Middle frontal gyrus (tissue), 1 donor: ENCODE data around the gene DNAJC1.

ENCODE experiments used
- DNase-seq: peaks from one replicate; pipeline ENCODE4 v3.0.0-alpha.2; 2015; ENCODE audit warnings: low spot score; ENCODE audit errors: extremely low spot score

Gene DNAJC1

DNA sequence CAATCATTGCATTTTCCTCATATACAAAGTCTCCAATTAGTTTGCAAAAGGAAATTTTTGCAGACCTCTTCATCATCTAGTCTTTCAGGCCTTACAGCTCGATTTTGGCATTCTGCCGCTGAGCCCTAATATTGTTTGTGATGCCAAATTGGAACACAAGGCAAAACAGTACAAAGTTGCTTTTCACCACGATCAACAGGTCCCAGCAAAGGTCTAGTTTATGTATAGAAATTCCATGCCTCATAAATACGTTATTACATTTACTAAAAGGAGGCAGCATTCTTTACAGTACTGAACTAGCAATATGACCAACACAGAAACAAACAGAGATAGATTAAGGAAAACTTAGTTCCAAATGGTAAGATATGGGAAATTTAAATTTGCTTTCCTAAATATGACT, 7.0 kb upstream of the DNAJC1 start:
- no peak for DNase-seq

DNA sequence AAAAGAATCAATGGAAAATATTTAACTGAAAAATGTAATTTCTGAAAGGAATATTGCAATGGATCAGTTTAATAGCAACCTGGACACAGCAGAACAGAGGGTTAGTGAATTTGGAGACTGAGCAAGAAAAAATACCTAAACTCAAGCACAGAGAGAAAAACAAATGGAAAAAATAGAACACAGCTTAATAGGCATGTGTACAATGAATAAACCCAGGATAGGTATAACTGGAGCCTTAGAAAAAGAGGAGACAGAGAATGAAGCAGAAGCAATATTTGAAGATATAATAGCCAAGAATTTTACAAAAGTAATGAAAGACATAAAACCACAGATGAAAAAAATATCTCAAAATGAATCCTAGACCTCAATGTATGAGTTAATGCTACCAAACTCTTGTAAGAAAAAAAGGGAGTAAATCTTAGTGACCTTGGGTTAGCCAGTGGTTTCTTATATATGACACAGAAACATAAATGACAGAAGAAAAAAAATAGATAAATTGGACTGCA, 2.9 kb upstream of the DNAJC1 start:
- DNase-seq, result no peak

DNA sequence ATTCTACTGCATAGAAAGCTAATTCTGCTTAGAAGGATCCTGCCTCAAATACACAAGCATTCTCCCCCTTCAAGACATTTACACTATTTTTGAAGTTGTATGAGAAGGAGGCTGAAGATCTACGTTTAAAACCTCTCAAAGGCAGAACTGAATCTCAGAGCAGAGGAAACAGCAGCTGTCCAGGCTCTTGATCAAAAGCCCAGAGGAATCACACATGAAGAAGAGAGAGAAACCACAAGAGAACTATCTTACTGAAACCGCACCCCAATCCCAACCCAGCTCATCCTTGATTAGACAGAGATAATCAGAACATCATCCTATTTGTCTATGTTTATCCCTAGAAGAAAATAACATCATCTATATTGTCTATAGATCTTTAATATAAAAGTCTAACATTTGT, 2.2 kb upstream of the DNAJC1 start:
- no peak for DNase-seq

DNA sequence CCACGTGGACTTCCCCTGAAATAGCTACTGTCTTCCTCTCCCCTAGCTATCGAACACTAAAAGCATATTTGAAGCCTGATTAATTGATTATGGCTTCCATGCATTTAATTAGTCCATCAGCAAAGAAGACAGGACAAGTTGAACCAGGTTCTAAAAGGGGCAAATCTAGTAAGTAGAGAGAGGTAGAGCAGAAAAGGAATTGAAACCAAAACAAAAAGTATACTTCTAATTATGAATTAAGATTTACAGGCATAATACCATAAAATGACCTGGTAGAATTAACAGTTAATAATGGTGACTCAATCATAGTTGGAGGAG, 393 bp upstream of the DNAJC1 start:
- no peak for DNase-seq

DNA sequence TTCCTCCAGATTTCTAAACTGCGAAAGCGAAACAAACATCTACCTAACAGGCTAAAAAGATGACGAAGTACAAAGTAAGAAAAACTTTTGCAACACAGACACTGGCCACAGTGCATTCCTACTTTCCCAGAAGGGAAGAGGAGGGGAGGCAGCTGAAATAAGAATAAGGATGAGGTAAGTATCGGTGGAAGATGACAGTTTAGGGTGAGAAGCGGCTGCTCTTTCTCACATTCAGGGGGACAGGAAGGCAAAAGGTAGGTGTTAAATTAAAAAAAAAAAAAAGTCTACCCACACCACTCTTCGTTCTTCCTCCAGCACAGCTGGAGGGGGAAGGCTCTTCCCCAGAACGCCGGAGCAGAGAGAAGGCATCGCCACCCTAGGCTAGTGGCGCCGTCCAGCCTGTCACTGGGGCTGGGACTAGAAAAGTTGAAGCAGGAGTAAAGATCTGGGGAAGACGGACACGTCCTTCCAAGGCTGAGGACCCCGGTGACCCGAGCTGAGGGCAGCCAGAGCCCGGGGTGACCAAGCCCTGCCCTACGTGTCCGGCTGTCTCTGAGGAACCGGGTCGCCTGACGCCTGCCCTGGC, 846 bp downstream of the DNAJC1 start:
- DNase-seq, result no peak

DNA sequence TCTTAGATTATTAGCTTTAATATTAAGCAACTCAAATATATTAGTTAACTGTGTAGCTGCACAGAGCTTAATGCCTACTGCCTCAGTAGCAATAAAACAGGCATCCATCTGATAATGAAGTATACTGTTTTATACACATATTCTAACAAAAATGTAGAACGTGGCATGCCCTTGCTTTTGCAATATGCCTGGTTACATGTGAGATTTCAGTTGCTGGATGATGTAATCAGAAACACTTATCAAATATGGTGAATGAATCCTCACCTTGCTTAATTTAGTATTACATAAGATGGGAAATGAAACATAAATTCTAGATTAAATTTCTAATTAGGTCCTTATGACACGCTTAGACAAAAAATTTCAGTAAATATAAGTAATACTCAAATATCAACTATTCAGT, 8.0 kb downstream of the DNAJC1 start:
- no peak for DNase-seq

DNA sequence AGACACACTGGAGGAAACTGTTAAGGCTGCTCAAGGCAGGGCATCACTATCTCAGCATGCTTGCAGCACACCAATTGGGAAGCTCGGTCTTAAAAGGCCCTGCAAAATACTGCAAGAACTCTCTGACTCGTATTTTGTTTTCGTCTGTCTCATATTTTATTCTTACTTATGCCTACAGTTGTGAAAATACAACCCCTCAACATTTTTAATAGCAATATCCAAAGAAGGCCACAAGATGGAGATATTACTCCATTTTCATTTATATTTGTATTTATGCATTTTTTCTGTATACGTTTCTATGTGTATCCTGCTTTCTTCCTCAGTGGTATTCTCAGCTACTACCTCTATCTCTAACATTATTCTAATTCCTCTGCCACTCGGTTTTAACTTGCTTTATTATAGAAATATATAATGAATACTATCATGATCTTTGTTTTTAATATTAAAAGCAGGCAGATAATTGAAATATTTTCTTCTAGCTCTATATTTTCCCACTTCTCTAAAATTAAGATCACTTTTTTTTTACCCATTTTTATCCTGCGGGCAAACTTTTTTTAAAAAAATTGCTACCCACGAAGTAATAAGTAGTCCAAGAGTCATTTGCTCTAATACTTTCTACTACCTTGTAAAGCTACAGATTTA, 10.0 kb downstream of the DNAJC1 start:
- no peak for DNase-seq

DNA sequence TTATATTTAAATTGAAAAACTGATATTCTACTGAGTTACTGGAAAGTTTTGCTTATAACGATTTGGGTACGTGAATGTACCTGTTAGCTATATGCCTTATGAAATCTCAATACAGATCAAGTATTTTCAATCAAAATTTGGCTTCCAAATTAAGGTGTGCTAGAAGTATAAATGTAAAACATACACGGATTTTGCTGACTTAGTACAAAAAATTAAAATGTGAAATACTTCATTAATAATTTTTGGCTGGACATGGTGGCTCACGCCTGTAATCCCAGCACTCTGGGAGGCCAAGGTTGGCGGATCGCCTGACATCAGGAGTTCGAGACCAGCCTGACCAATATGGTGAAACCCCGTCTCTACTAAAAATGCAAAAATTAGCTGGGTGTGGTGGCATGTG, 11.7 kb downstream of the DNAJC1 start:
- DNase-seq, result no peak

DNA sequence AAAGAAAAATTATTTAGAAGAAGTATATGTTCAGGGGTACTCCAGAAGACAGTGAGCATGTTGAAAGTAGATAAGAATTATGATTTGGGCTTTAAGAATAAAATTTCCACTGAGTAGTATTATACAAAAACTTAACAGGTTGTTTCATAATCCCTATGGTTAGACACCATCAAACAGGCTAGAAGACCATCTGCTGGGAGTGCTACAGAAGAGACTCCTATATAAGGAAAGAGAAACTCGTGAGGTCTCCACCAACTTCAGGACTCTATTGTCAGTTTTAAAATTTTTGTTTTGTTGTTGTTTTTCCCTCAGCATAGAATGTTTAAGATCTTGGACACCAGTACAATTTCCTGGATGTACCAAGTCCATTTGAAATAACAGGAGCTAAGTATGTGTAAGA, 13.1 kb downstream of the DNAJC1 start:
- no peak for DNase-seq

DNA sequence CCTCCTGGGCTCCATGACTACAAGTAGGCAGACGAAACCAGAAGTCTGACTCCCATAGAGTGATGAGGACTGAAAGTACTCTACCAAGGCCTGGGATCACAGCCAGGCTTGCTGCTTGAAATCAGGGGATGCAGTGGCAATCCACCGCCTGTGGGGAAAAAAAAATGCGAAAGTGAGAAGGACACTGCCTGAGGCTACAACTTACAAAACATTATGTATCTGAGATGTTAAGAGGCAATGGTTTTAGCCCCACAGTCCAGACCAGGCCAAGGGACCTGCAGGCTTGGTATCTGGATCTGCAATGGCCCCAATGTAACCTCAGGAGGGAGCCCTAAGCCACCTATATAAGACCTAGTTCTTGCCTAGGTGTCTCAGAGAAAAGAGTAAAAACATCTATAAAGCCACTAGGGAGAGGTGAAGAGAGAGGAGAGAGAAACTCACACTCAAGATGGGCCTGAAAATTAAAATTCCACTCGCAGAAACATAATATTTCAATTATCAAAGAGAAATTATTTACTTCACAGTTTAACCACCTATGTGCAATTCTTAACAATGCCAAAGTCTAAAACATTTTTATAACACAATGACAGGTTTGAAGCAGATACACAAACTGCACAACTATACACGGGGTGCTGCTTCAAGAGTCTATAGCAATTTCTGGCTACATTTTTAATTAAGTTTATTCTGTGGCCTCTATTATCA, 13.9 kb downstream of the DNAJC1 start:
- no peak for DNase-seq

DNA sequence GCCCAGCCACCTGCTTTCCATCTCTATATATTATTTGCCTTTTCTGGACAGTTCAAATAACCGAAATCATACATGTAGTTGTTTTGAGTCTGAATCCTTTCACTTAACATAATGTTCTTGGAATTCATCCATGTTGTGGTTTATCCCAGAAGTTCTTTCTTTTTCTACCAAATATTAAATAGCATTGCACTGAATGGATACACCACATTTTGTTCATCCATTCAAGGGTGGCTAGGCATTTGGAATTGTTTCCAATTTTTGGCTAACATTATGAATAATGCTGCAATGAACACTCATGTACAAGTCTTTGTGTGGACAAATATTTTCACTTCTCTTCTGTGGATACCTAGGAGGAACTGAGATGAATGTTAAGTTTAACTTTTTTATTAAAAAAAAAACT, 18.0 kb downstream of the DNAJC1 start:
- no peak for DNase-seq

DNA sequence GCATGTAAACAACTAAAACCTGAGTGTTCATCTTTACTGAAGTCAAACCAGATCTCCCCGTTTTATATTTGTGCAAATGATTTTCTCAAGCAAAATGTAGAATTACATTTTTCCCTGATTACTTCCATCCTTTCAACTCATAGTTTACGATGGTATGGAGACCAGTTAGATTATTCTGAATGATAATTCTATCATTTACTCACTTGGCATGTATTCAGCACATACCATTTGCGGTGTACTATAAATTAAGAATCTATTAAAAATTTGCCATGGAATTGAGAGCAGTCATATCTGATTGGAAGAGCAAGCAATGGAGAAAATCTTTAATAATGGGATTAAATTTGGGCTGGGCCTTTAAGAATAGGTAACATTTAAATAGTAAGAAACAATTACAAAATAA, 22.4 kb downstream of the DNAJC1 start:
- no peak for DNase-seq

DNA sequence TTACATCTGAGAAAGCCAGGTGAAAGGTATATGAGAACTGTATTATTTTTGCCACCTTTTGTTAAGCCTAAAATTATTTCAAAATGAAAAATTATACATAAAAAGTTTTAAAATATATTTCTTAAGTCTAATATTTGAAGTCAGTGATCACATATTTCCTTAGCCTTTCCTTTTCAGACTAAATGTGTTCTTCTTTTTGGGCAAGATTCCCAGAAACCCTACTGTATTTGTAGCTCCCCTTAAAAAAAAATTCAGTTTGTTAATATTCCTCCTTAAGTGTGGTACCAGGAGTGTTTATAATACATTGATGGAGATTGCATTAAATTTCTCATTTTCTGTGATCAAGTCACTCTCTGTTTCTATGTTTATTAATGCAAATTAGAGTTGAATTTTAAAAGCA, 22.8 kb downstream of the DNAJC1 start:
- no peak for DNase-seq

DNA sequence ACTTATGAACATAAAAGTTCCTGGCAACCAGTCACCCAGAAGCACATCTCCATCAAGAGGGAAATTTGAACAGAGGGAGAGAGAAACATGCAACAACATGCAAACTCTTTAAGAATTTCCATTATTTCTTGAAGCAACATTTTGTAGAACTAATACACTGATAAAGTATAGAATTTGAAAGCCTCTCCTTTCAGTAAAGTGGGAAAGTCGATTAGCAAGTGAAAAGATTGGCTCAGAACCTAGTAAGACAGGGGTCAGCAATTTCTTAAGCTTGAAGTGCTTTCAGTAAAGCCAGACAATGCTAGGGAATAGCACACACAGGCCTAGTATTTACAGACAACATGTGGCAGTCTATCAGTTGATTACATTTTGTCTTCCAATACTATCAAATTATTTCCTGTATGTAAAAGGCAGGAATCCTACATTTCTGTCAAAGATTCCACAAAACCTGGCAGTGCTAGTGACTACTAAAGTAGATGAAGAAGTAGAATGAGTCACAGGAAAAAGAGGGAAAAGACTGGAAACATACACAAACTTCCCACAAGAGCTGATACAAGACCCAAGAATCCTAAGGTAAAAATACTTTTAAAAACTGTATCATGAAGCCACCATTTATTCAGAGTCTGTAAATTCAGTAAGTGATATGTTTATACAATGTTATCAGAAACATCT, 25.2 kb downstream of the DNAJC1 start:
- no peak for DNase-seq

DNA sequence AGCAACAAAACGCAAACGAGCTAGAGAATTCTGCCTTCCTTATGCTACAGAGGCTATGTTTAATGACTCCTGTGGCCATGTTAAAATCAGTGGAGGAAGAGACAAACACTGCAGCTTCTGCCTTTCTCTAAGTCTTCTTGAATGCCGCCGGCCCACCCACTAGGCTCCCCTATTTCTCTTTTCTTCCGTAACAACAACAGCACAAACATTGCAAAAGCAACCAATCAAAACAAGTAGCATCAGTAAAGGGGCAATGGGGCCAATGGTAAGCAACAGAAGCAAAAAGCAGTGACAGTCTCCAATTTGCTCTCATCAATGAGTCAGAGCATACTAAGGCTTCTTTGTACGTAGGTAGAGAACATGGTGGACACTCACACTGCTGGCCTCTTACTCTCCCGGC, 26.8 kb downstream of the DNAJC1 start:
- no peak for DNase-seq

DNA sequence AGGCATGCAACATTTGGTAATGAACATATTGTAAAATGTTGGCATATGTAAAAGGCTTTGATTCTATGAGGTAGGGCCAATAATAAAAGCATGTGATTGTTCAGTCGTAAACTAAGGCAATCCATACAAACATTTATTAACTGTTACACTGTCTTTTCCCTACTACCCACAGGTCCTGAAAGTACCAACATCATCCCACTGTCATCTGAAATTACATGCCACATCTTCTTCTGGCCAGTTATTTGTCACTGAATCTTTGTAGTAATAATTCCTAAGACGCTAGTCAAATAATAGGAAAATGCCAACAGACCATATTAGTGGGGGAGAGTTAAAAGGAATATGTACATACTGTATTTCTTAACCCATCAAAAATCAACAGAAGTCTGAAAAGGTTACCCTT, 27.2 kb downstream of the DNAJC1 start:
- no peak for DNase-seq

DNA sequence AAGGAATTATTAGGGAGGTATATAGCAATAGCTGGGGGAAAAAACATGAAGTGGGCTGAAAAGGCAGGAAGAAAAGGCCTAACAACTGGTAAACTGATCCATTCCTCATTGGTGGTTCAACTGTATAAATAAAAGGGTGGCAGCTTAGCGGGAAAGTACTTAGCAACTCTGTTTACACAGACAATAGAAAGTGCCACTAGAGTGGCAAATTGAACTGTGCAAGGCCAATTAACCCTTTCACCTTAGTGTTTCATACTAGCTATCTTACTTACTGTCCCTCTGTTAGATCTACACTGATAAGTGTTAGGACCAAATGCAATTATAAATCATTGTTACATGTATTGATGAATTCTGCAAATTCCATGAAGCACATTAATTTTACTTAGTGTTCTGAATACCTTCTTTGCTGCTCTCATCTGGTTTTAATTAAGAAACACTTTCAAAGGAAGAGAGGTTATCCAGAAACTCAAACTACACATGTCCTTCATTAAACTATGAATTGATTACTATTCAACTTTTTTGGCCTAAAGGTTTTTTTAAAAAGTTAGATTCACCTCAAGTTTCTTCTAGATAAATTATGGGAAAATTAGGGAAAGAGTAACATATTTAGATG, 28.0 kb downstream of the DNAJC1 start:
- no peak for DNase-seq

DNA sequence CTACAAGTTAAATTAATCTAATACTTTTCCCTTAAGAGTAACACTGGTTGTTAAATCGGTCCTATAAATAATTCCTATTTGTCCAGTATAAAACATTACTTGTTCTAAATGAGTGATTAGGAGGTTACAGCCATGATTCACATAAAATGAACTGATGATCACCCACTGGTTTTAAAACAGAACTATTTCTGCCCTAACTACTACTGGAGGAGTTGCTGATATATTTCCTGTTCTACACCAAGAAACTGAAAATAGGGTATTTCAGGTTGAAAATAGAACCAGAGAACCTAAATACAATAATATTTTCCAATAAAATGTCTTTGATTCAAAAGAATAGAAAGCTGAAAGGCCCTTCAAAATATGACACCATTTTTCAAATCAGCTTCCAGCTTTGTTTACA, 30.9 kb downstream of the DNAJC1 start:
- no peak for DNase-seq

DNA sequence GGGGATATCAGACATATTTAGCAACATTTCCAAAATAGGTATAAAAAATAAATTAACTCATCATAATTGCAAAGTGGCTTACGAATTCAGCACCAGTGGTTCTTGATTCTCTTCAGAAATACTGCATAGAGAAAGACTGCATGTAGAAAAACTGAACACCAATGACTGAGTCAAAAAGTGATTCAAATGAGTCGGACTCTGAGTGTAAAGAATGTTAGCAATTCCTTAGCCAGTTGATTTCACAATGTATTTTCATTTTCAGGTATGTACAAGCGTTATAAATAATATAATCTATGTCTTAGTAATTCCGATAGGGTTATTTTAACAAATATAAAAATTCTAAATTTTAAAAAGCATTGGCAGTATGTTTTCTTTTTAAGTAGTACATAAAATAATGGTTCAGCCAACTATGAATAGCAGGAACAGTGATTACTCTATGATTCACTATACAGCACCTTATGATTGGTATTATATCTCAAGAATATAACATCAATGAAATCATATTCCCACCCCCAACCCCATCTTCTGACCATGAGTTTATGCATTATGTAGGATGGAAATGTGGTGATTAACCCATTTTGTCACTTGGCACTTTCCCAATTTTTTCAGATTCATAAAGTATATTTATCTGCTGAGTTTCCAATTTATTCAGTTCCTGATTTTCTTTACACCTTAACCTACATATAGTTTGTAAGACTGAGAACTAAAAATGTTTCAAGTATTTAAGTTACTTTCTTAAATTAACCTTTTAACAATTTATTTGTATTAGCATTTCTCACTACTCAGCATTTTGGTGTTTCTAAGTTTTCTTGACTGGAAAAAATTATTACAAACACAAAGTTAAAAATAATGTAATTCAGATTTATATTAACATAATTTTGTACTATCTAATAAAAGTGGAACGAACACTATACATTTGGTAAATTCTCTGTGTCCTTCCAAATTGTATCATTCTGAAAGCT, 33.9 kb downstream of the DNAJC1 start:
- no peak for DNase-seq

DNA sequence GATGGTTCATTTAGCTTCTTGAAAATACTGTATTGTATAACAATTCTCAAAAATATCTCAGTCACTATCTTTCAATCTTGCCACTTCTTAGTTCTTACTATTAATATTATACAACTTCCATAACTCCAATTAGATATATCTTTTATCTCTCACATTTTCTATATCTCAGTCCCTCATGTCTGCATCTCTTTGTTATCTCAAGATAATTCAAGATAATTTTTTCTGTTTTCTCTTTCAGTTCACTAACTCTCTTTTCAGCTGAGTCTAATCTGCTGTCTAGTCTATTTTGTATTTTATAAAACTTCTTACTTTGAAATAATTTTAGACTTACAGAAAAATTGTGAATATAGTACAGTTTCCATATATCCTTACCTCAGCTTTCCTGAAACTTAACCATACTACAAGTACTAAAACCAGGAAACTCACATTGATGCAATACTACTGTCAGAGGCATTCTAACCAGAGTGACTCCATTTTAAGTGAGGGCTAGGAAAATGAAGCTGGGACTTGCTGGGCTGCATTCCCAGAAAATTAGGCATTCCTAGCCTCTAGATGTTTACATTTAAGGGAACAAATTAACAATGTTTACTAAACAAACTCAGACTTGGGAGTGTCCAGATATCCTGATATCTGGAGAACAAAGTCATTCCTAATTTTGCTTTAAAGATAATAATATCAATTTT, 38.4 kb downstream of the DNAJC1 start:
- DNase-seq, result no peak
